Measurements from ENCODE around the gene NLRC5.

The NLRC5 gene

DNA sequence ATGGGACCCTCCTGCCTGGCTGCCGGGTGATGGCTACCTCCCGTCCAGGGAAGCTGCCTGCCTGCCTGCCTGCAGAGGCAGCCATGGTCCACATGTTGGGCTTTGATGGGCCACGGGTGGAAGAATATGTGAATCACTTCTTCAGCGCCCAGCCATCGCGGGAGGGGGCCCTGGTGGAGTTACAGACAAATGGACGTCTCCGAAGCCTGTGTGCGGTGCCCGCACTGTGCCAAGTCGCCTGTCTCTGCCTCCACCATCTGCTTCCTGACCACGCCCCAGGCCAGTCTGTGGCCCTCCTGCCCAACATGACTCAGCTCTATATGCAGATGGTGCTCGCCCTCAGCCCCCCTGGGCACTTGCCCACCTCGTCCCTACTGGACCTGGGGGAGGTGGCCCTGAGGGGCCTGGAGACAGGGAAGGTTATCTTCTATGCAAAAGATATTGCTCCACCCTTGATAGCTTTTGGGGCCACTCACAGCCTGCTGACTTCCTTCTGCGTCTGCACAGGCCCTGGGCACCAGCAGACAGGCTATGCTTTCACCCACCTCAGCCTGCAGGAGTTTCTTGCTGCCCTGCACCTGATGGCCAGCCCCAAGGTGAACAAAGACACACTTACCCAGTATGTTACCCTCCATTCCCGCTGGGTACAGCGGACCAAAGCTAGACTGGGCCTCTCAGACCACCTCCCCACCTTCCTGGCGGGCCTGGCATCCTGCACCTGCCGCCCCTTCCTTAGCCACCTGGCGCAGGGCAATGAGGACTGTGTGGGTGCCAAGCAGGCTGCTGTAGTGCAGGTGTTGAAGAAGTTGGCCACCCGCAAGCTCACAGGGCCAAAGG is 36.8 kb downstream of the NLRC5 start:
- no peak for DNase-seq

DNA sequence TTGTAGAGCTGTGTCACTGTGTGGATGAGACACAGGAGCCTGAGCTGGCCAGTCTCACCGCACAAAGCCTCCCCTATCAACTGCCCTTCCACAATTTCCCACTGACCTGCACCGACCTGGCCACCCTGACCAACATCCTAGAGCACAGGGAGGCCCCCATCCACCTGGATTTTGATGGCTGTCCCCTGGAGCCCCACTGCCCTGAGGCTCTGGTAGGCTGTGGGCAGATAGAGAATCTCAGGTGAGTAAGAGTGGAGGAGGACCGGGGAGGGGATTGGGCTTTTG is 37.4 kb downstream of the NLRC5 start:
- DNase-seq: no peak

DNA sequence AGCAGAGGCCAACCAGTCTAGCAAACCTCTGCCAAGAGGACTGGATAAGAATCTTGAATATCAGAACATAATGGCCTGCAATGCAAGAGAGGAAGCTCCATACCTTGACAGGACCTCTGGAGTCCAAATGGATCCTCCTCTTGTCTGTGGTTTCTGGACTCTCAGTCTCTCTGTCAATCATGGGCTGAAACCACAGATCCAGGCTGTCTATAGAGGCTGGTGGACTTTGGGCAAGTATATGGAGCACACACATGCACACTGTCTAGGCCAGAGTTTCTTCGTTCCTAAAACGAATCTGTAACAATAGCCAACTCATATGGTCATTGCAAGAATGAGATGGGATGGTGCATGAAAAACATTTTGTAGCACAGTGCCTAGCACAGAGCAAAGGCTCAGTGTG is 37.7 kb downstream of the NLRC5 start:
- DNase-seq: no peak

GRCh38 chr16:57028086-57028485 is 38.7 kb downstream of the NLRC5 start:
- no peak for DNase-seq

- DNase-seq: no peak
Observed at GRCh38 chr16:57029161-57030160, 40.1 kb downstream of the NLRC5 start.

GRCh38 chr16:57030346-57030902 is 41.1 kb downstream of the NLRC5 start:
- DNase-seq: no peak

DNA sequence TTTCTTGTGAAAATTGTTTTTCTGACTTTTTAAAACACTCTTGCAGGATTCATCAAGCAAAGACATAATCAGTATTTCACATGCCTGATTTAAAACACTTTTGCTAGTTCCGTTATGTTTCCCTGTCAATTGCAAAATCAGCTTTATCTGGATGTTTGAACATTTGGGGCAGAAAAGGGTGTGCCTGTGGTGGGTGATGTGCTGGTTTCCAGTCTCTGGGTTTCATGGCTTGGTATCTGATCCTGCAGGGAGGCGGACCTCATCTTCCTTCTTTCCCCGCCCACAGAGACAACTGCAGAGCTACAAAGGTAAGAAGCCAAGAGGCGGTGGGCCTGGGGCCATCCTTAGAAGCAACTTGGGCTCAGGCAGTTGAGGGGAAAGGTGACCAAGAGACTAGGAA is 41.8 kb downstream of the NLRC5 start:
- no peak for DNase-seq

- no peak for DNase-seq
Observed at GRCh38 chr16:57032346-57032745, 43.0 kb downstream of the NLRC5 start.

DNA sequence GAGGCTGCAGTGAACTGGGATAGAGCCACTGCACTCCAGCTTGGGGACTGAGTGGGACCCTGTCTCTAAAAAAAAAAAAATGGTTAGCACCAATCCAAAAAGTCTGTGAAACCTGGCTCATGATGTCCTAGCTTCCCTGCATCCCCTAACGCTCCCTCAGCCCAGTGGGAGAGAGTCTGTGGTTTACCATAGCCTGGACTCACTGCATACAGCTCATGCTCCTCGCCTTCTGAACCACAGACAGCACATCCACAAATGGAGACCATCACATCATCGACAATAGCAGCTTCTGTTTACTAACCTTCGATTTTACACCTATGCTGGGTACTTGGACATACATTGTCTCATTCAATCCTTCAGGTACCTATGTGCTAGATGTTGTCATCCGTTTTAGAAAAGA is 43.6 kb downstream of the NLRC5 start:
- no peak for DNase-seq

- DNase-seq: no peak
Observed at GRCh38 chr16:57036315-57036714, 47.0 kb downstream of the NLRC5 start.

DNA sequence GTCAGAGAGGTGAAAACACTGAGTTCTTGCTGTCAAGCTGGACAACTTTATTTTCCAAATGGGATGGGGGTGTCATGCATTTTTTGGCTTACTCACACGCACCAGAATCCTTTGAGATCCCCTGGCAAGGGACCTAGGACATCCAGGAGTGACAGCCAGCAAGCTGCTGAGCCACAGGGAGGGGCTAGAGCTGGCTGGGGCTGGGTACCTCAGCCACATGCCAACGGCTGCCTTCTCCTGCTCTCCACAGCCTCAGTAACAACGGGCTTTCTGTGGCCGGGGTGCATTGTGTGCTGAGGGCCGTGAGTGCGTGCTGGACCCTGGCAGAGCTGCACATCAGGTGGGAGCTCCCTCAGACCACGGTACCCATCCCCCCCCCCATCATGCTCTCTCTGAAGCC is 47.6 kb downstream of the NLRC5 start:
- DNase-seq: no peak

GRCh38 chr16:57038166-57038565 is 48.8 kb downstream of the NLRC5 start:
- DNase-seq: peak in 1 of 2 donors; percentile 23

- peak; percentile 80 to 90 for DNase-seq
Observed at GRCh38 chr16:57039148-57039812, 49.9 kb downstream of the NLRC5 start.

DNA sequence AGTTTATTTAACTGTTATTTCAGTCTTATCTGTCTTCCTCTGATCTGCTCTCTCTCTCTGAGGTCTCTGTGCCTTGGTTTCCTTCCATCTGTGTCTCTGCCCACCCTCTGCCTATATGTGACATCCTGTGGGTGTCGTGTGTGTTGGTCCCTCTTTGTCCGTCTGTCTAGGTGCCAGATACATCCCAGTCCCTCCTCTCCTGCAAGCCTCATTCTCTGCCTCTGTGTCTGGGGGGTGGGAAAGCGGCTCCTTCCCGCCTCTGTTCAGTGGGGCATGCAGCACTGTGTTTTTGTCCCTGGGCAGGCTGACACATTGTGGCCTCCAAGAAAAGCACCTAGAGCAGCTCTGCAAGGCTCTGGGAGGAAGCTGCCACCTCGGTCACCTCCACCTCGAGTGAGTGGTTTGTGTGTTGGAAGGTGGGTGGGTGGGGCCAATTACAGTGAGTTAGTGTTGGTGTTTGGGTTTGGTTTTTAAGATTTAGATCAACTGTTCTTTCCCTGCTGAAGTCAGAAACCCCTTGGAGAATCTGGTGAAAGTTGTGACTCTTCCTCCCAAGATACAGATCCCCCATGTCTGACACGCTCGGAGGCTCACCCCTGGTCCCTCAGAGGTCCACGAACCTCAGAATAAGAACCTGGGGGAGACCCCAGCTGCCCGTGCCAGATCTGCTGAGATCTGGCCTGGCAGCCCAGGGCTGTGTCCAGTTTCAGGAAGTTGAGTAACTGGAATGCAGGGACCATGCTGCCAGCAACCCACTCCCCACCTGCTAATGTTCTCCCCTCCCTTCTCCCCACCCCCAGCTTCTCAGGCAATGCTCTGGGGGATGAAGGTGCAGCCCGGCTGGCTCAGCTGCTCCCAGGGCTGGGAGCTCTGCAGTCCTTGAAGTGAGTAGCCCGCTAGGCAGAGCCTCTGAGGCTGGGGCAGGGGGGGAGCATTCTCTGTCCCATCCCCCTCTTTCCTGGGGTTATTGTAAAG is 52.1 kb downstream of the NLRC5 start:
- no peak for DNase-seq

- DNase-seq: peak; percentile 29 to 39
Observed at GRCh38 chr16:57042157-57043111, 53.1 kb downstream of the NLRC5 start.

DNA sequence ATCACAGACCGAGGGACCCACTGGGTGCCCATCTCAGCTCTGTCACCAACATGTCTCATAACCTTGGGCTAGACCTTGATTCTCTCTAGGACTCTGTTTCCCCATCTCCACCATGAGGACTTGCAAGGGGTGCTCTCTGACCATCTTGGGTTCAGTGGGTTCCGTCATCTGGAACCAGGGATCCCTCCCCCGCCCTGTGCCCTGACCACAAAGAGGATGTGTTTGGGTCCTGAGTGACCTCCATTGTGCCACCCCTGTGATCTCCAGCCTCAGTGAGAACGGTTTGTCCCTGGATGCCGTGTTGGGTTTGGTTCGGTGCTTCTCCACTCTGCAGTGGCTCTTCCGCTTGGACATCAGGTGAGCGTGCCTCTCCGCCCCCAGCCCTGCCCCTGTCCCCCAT is 53.9 kb downstream of the NLRC5 start:
- peak; percentile 41 to 61 for DNase-seq

DNA sequence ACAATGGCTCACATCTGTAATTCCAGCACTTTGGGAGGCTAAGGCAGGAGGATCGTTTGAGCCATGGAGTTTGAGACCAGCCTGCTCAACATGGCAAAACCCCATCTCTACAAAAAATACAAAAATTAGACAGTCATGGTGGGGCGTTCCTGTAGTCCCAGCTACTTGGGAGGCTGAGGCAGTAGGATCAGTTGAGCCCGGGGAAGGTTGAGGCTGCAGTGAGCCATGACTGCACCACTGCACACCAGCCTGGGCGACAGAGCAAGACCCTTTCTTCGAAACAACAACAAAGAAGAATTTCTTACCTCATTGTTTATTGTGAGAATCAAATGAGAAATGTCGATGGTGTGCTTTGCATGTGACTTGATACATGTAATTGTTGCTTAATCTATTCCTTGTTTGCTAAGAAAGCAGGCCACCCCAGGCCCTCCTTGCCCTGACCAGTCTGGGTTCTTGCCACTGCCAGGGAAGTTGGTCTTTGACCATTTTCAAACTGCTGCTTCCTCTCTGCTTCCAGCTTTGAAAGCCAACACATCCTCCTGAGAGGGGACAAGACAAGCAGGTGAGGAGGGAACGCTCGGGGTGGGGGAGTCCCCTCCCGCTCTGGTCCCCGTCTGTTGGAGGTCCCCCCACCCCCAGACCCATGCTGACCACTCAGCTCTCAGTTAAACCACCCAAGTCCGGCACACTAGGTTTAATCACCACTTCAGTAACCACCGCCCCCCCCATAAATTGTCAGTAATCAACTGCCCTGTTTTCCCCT is 55.8 kb downstream of the NLRC5 start:
- peak; percentile 20 to 36 for DNase-seq

DNA sequence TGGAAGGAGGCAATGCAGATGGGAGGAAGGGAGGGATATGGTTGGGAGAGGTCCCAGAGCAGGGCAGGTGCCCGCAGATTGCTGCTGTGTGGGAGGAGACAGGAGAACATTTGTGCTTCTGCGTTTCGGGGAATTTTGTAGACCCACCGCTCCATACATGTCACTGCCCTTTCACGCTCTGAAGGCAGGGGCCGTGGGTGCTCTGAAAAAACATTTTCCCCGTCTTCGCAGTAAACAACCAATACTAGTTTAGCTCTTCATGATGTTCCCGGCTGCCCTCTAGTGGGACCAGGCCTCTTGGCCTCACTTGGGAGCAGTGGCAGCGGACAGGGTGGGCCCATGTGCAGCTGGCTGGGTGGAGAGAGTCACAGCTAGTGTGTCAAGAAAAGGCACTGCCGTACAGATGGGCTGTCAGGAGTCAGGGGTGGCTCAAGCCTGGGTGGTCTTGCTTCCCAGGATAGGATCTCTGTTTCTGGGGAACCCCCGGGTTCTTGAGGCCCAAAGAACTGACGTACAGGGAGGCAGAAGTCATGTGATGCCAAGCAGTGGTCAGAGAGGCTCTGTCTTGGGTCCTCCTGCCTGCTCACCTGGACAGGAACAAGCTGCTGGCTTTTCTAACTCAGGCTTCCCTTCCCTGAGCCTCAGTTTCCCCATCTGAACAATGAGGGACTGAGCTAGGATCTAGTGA is 56.5 kb downstream of the NLRC5 start:
- DNase-seq: peak; percentile 29 to 42

DNA sequence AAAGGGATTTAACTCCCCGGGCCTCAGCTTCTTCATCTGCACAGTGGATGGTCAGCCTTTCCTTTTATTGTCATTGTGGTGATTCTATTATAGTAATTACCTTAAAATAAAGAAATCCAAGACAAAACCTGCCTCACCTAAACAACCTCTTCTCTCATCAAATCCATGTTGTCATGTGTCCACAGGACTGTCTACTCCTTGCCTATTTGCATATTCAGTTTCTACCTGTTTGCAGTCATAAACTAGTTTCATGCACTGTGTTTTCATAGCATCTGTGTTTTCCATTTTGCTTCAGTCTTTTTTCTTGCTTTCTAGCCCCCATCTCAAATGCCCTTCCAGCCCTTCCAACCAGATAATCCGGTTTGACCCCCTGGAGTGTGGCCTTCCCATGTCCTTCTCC is 58.7 kb downstream of the NLRC5 start:
- no peak for DNase-seq

Measured in inflammatory macrophage (primary cell).